GM19328 (cell line): Measurements from ENCODE around the gene DNAJC19.

Source experiments
- ATAC-seq: cut with Tn5 transposase; IDR thresholded peaks from one replicate; pipeline ENCODE4 v1.9.1; 2021; ENCODE audit warnings: mild to moderate bottlenecking, moderate library complexity; ENCODE audit not compliant: unreplicated experiment

The DNAJC19 gene

DNA sequence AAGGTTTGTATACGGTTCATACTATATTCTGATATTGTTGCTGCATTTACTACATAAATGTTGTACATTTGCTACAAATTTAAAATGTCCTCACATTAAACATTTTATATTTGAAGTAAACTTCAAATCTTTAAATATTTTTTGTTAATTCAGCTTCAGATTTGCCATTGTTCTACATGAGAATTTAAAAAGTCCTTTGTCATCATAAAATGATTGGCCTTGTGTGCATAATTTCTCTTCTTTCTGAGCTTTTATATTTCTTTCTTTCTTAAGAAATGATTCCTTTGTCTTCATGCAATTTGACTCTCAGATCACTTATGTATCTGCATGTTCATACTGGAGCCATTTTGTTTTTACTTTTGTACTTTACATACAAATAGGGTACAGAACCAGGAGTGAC, 28.0 kb downstream of the DNAJC19 start:
- no peak for ATAC-seq

GRCh38 chr3:180961087-180961486, 28.4 kb downstream of the DNAJC19 start:
- ATAC-seq, result no peak

DNA sequence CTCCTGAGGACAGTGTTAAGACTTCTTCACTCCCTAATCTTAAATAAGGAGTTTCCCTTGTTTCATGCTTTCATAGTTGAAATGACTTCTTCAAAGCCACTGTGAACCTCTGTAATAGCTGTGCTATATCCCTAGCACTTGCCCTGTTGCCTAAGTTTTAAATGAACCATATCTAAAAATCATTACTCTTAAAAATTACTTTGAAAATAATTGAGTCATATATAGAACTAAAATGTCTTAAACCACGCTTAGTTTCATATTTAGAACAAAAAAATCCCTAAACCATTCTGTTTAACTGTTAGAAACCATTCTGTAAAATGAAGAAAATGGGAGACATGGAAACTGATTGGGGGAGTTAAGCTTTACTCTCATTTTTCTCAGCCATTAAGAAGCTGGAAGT, 29.8 kb downstream of the DNAJC19 start:
- no peak for ATAC-seq

- ATAC-seq, result no peak
These were observed 41.7 kb downstream of the DNAJC19 start for GRCh38 chr3:180947761-180948390.

- ATAC-seq, result no peak
These were observed 48.7 kb downstream of the DNAJC19 start for GRCh38 chr3:180940826-180941225.

- no peak for ATAC-seq
These were observed 54.9 kb downstream of the DNAJC19 start for GRCh38 chr3:180934638-180935037.
